ENCODE measurements around the gene SFXN1.

Gene SFXN1

DNA sequence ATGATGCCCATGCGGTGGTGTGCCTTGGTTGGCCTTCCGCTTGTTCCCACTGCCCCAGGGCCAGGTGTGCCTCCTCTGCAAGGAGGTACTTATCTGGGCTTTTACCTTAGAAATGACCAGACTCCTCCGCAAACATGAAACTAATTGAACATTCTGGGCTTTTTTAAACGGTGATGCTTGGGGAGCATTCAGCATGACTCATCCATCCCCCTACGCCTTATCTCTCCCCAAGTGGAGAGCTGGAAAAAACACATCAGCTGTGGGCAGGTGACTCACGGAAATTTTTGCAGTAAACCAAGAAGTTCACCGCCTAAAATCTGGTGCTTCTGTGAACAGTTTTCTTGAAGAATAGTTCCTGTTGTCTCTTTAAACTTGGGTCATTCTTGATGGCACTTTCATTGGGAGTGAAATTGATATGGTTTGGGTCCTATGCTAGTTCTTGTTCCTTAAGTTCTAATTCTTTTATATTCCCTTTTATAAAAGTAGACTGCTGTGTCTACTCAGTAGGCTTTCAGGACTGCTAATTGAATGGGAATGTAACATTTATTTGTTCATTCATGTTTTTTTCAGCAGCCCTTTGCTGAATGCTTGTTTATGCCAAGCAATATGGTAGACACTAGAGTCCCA is 39.6 kb downstream of the SFXN1 start:
- H3K27ac ChIP-seq (ENCODE audit: low read depth, low read length) = peak overlapping the region; percentile 52
- H3K18ac ChIP-seq (ENCODE audit: low read length) = no peak overlapping the region
- no peak overlapping the region for H2AK5ac ChIP-seq (ENCODE audit: low read length)
- H4K12ac ChIP-seq (ENCODE audit: low read depth, low read length) = no peak overlapping the region
- H3K4me3 ChIP-seq (ENCODE audit: low read depth, low read length) = no peak overlapping the region
- H3K14ac ChIP-seq (ENCODE audit: low read length) = no peak overlapping the region
- H2BK5ac ChIP-seq (ENCODE audit: low read depth, low read length, poor library complexity) = peak overlapping the region; percentile 12
- H3K79me2 ChIP-seq (ENCODE audit: control insufficient read depth, insufficient read depth, low read length, poor library complexity) = no peaks in the 10 kb centered on the region
- H3K36me3 ChIP-seq (ENCODE audit: control insufficient read depth in 1 of 2, insufficient read depth in 2 of 2, low read length in 2 of 2) = peaks cover 29 to 45% of the 10 kb centered on the region in 2 experiments
- no peak overlapping the region for H4K91ac ChIP-seq (ENCODE audit: low read depth, low read length)
- peak in 1 of 2 donors; percentile 42 for DNase-seq
- peaks cover 3% of the 10 kb centered on the region for H3K79me1 ChIP-seq (ENCODE audit: low read length)
- no peak overlapping the region for H3K4ac ChIP-seq (ENCODE audit: low read depth, low read length)
- H2BK120ac ChIP-seq (ENCODE audit: insufficient read depth, low read length, poor library complexity) = no peak overlapping the region
- H3K4me1 ChIP-seq (ENCODE audit: control insufficient read depth in 1 of 2, insufficient read depth in 2 of 2, low read length in 2 of 2) = peaks cover 3 to 8% of the 10 kb centered on the region in 2 experiments
- no peak overlapping the region for H4K8ac ChIP-seq (ENCODE audit: low read depth, low read length)
- no peak overlapping the region for H3K4me2 ChIP-seq (ENCODE audit: low read length)
- no CpG with 5 or more reads among the region's 7 CpGs for WGBS (ENCODE audit: extremely low coverage, insufficient coverage, insufficient read length)
- no peak overlapping the region for H3K9ac ChIP-seq (ENCODE audit: low read length)
- H3K27me3 ChIP-seq (ENCODE audit: insufficient read depth, low read length) = no peaks in the 10 kb centered on the region
- no peak overlapping the region for H3K23ac ChIP-seq (ENCODE audit: low read length)
- H2AFZ ChIP-seq (ENCODE audit: insufficient read depth, low read length, poor library complexity) = no peak overlapping the region
- peak overlapping the region; percentile 29 for H2BK12ac ChIP-seq (ENCODE audit: low read length)
- peaks cover 1% of the 10 kb centered on the region for H3K9me3 ChIP-seq (ENCODE audit: insufficient read depth, low read depth, low read length)

DNA sequence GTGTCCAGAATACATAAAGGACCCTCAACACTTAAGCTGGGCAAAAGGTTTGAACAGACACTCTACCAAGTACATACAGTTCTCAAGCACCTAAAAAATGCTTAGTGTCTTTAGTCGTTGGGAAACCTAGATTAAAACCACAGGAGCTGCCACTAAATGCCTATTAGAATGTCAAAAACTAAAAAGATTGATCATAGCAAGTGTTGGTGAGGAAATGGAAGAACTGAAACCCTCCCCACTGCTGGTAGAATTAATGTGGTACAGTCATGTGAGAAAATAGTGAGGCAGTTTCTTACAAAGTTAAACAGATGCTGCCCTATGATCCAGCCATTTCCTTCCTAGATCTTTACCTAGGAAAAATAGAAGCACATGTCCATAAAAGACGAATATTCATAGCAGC is 40.6 kb downstream of the SFXN1 start:
- H3K9ac ChIP-seq (ENCODE audit: low read length) = no peak overlapping the region
- H3K9me3 ChIP-seq (ENCODE audit: insufficient read depth, low read depth, low read length) = peaks cover 1% of the 10 kb centered on the region
- no peaks in the 10 kb centered on the region for H3K79me2 ChIP-seq (ENCODE audit: control insufficient read depth, insufficient read depth, low read length, poor library complexity)
- H3K79me1 ChIP-seq (ENCODE audit: low read length) = peaks cover 3% of the 10 kb centered on the region
- H3K4me3 ChIP-seq (ENCODE audit: low read depth, low read length) = no peak overlapping the region
- DNase-seq = no peak
- no peak overlapping the region for H4K12ac ChIP-seq (ENCODE audit: low read depth, low read length)
- peaks cover 23 to 40% of the 10 kb centered on the region in 2 experiments for H3K36me3 ChIP-seq (ENCODE audit: control insufficient read depth in 1 of 2, insufficient read depth in 2 of 2, low read length in 2 of 2)
- H2AFZ ChIP-seq (ENCODE audit: insufficient read depth, low read length, poor library complexity) = no peak overlapping the region
- H2AK5ac ChIP-seq (ENCODE audit: low read length) = no peak overlapping the region
- no peak overlapping the region for H2BK5ac ChIP-seq (ENCODE audit: low read depth, low read length, poor library complexity)
- no peak overlapping the region for H3K4ac ChIP-seq (ENCODE audit: low read depth, low read length)
- H3K18ac ChIP-seq (ENCODE audit: low read length) = no peak overlapping the region
- H3K27me3 ChIP-seq (ENCODE audit: insufficient read depth, low read length) = no peaks in the 10 kb centered on the region
- H3K14ac ChIP-seq (ENCODE audit: low read length) = no peak overlapping the region
- WGBS (ENCODE audit: extremely low coverage, insufficient coverage, insufficient read length) = no CpG with 5 or more reads among the region's 2 CpGs
- no peak overlapping the region for H3K27ac ChIP-seq (ENCODE audit: low read depth, low read length)
- H4K8ac ChIP-seq (ENCODE audit: low read depth, low read length) = no peak overlapping the region
- peaks cover 3 to 8% of the 10 kb centered on the region in 2 experiments for H3K4me1 ChIP-seq (ENCODE audit: control insufficient read depth in 1 of 2, insufficient read depth in 2 of 2, low read length in 2 of 2)
- no peak overlapping the region for H2BK120ac ChIP-seq (ENCODE audit: insufficient read depth, low read length, poor library complexity)
- no peak overlapping the region for H3K23ac ChIP-seq (ENCODE audit: low read length)
- no peak overlapping the region for H2BK12ac ChIP-seq (ENCODE audit: low read length)
- H4K91ac ChIP-seq (ENCODE audit: low read depth, low read length) = no peak overlapping the region
- no peak overlapping the region for H3K4me2 ChIP-seq (ENCODE audit: low read length)

DNA sequence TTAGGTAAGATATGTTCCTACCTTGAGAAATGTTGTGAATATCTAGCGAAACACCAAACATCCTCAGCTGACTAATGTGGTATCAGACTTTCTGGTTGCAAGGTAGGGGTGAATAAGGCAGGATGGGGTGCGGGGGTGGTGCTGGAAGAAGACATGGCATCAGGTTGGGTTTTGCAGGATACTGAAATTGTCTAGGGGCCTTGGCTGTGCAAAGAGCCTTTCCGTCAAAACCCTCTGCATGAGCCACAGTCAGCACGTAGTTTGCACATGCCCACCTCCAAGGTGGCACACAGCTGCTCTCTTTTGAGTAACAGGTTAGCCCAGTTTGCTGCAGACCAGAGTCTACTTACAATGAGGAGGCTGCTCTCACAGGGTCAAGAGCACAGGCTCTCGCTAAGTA is 42.0 kb downstream of the SFXN1 start:
- peaks cover 1% of the 10 kb centered on the region for H3K9me3 ChIP-seq (ENCODE audit: insufficient read depth, low read depth, low read length)
- WGBS (ENCODE audit: extremely low coverage, insufficient coverage, insufficient read length) = no CpG with 5 or more reads among the region's 5 CpGs
- no peak overlapping the region for H4K8ac ChIP-seq (ENCODE audit: low read depth, low read length)
- H2AFZ ChIP-seq (ENCODE audit: insufficient read depth, low read length, poor library complexity) = no peak overlapping the region
- H3K4ac ChIP-seq (ENCODE audit: low read depth, low read length) = no peak overlapping the region
- peaks cover 16 to 29% of the 10 kb centered on the region in 2 experiments for H3K36me3 ChIP-seq (ENCODE audit: control insufficient read depth in 1 of 2, insufficient read depth in 2 of 2, low read length in 2 of 2)
- no peak overlapping the region for H2BK12ac ChIP-seq (ENCODE audit: low read length)
- H4K91ac ChIP-seq (ENCODE audit: low read depth, low read length) = no peak overlapping the region
- peaks cover 3% of the 10 kb centered on the region for H3K79me1 ChIP-seq (ENCODE audit: low read length)
- H3K9ac ChIP-seq (ENCODE audit: low read length) = no peak overlapping the region
- no peaks in the 10 kb centered on the region for H3K79me2 ChIP-seq (ENCODE audit: control insufficient read depth, insufficient read depth, low read length, poor library complexity)
- no peak overlapping the region for H3K14ac ChIP-seq (ENCODE audit: low read length)
- H2BK5ac ChIP-seq (ENCODE audit: low read depth, low read length, poor library complexity) = no peak overlapping the region
- H3K27ac ChIP-seq (ENCODE audit: low read depth, low read length) = no peak overlapping the region
- no peak overlapping the region for H3K23ac ChIP-seq (ENCODE audit: low read length)
- no peak overlapping the region for H4K12ac ChIP-seq (ENCODE audit: low read depth, low read length)
- no peak overlapping the region for H2BK120ac ChIP-seq (ENCODE audit: insufficient read depth, low read length, poor library complexity)
- no peak overlapping the region for H3K4me2 ChIP-seq (ENCODE audit: low read length)
- no peak overlapping the region for H3K4me3 ChIP-seq (ENCODE audit: low read depth, low read length)
- no peak overlapping the region for H3K18ac ChIP-seq (ENCODE audit: low read length)
- peaks cover 3 to 8% of the 10 kb centered on the region in 2 experiments for H3K4me1 ChIP-seq (ENCODE audit: control insufficient read depth in 1 of 2, insufficient read depth in 2 of 2, low read length in 2 of 2)
- H2AK5ac ChIP-seq (ENCODE audit: low read length) = no peak overlapping the region
- DNase-seq = no peak
- H3K27me3 ChIP-seq (ENCODE audit: insufficient read depth, low read length) = no peaks in the 10 kb centered on the region

DNA sequence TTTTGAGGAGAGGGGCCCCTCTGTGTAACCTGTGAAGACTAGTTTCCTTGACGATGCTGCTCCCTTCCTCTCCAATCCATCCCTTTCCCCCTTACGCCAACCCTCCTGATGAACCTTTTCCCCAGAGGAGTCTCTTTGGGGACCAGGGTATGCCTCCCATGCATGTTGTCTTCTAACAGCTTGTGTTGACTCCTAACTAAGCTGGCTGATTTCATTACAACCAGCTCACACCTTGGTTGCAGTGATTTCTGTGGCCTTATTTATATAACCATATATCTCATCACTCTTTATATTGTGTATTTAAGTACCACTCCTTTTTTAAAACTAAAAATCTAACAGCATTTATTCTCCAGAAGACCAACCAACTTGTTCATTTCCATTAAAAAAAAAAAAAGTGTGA is 42.5 kb downstream of the SFXN1 start:
- no peaks in the 10 kb centered on the region for H3K27me3 ChIP-seq (ENCODE audit: insufficient read depth, low read length)
- no peak overlapping the region for H2BK120ac ChIP-seq (ENCODE audit: insufficient read depth, low read length, poor library complexity)
- H3K36me3 ChIP-seq (ENCODE audit: control insufficient read depth in 1 of 2, insufficient read depth in 2 of 2, low read length in 2 of 2) = peaks cover 18 to 31% of the 10 kb centered on the region in 2 experiments
- H3K79me2 ChIP-seq (ENCODE audit: control insufficient read depth, insufficient read depth, low read length, poor library complexity) = no peaks in the 10 kb centered on the region
- peaks cover 3 to 8% of the 10 kb centered on the region in 2 experiments for H3K4me1 ChIP-seq (ENCODE audit: control insufficient read depth in 1 of 2, insufficient read depth in 2 of 2, low read length in 2 of 2)
- H3K4me3 ChIP-seq (ENCODE audit: low read depth, low read length) = no peak overlapping the region
- no peak overlapping the region for H4K91ac ChIP-seq (ENCODE audit: low read depth, low read length)
- H3K18ac ChIP-seq (ENCODE audit: low read length) = no peak overlapping the region
- no peak for DNase-seq
- H2BK5ac ChIP-seq (ENCODE audit: low read depth, low read length, poor library complexity) = no peak overlapping the region
- no peak overlapping the region for H2AK5ac ChIP-seq (ENCODE audit: low read length)
- no peak overlapping the region for H3K14ac ChIP-seq (ENCODE audit: low read length)
- H3K9me3 ChIP-seq (ENCODE audit: insufficient read depth, low read depth, low read length) = peaks cover 1% of the 10 kb centered on the region
- WGBS (ENCODE audit: extremely low coverage, insufficient coverage, insufficient read length) = no CpG with 5 or more reads among the region's 2 CpGs
- H3K23ac ChIP-seq (ENCODE audit: low read length) = no peak overlapping the region
- no peak overlapping the region for H3K27ac ChIP-seq (ENCODE audit: low read depth, low read length)
- H4K12ac ChIP-seq (ENCODE audit: low read depth, low read length) = no peak overlapping the region
- no peak overlapping the region for H2AFZ ChIP-seq (ENCODE audit: insufficient read depth, low read length, poor library complexity)
- H3K79me1 ChIP-seq (ENCODE audit: low read length) = peaks cover 3% of the 10 kb centered on the region
- no peak overlapping the region for H3K4ac ChIP-seq (ENCODE audit: low read depth, low read length)
- no peak overlapping the region for H3K9ac ChIP-seq (ENCODE audit: low read length)
- no peak overlapping the region for H2BK12ac ChIP-seq (ENCODE audit: low read length)
- no peak overlapping the region for H3K4me2 ChIP-seq (ENCODE audit: low read length)
- no peak overlapping the region for H4K8ac ChIP-seq (ENCODE audit: low read depth, low read length)
